GM10847 (cell line): ENCODE measurements around the gene FBXW12.

ENCODE experiments used
- POLR2A ChIP-seq: IDR thresholded peaks from 2 replicates; pipeline ENCODE4 v1.6.1; 2011; ENCODE audit not compliant: insufficient read length; ENCODE audit errors: extremely low read depth

The FBXW12 gene

DNA sequence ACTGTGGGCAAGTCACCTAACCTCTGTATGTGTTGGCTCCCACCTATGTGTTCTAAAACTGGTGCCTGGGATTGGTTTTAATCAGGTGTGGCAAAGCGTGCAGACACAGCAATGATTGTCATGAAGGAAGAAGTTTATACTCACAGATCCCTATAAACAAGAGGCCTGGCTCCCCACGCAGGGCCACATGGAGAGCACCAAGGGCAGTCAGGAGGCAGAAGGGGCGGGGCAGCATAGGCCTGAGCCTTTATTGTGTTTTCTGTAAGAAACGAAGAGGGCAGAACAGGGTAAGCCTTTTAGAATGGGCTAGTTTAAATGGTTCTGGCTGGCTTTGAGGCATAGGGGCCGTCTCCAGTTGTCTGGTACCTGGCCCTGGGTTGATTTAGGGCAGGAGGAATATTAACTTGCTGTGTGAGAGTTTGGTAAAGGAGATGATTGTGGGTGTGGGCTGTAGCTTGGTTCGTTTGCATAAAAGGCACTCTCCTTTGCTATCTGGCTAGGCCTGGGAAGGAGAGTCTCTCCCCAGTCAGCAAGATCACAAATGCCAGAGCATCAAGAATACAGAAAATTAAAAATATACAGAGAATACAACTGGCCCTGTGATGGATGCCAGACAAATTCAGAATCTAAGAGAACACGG lies 2.2 kb upstream of the FBXW12 start:
- TF ChIP-seq POLR2A, result no peak

DNA sequence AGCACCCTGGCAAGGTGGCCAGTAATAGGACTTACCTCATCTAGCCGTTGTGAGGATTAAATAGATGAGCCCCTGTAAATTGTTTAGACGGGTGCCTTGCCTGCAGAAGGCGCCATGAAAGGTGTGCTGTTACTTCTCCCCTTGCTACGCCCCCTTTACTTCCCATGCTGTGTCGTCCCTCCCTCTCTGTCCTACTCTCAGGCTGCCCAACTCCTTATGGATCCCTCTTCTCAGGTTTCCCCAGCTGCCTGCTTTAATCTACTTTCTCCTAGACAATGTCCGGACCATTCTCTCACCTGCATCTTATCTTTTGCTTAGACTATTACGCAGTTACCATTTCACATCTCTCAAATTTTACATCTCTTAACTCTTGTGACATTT lies 1.7 kb upstream of the FBXW12 start:
- TF ChIP-seq POLR2A, result no peak

DNA sequence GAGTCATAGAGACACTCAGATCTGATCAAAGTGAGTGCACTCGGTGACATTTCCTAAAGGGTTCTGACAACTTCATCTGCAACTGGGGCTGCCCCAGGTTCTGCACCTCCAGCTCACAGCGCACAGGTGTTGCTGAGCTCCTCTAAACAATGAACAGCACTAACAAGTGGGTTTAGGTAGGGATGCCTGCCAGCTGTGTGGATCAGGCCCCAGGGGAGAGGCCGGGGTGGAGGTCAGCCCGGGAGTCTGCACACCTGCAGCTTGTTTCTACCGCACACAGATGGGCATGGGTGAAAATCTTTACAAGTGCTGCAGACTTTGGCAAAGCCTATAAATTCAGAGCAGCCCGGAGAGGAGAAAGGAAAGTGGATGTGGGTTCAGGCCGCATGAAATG lies 355 bp downstream of the FBXW12 start:
- TF ChIP-seq POLR2A, result no peak

- TF ChIP-seq POLR2A, result no peak
These were observed 930 bp downstream of the FBXW12 start for GRCh38 chr3:48372862-48373435.

- TF ChIP-seq POLR2A, result no peak
These were observed 15.6 kb downstream of the FBXW12 start for GRCh38 chr3:48387634-48388033.

DNA sequence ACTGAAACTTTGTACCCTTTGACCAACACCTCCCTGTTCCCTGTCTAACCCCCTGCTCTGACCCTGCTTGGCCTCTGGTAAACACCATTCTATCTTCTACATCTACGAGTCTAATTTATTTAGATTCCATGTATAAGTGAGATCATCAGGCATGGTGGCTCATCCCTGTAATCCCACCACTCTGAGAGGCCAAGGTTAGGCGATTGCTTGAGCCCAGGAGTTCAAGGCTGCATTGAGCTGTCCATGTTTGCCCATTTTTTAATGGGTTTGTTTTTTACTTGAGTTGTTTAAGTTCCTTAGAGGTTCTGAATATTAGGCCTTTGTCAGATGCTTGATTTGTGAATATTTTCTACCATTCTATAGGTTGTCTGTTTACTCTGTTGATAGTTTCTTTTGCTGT lies 16.9 kb downstream of the FBXW12 start:
- no peak for TF ChIP-seq POLR2A

DNA sequence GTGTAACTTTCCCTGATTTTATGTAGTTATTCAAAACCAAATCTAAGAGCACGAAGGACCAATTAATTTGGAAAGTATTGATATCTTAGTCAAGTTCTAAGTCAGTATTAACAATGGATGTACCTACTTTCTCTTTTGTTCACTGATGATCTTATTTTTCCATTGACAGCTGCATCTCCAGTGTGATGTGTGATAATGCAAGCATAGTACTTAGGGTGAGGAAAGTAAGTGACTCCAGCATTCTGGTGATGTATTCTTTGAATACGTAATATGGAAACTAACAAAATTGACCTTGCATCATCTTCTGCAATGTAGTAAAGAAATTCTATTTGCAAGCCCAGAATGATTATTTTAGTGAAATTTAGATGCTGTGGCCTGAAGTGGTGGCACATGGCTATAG lies 22.4 kb downstream of the FBXW12 start:
- no peak for TF ChIP-seq POLR2A

DNA sequence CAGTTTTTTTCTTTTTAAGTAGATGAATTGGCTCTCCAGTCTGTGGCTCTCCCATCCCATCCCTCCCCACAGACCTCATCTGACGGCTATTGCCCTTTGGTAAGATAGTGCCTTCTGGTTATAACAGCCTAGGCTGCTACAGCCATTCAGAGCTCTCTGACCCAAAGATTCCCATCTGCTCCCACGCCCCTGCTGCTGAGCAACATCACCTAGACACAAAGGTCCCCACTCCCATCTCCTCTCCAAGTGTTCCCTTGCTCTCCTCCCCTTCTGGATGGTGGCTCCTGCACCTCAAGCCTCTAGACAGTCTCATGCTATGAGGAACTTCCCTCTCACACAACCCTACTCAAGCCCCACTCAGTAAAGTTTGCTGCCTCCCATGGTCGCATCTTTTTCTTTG lies 23.7 kb downstream of the FBXW12 start:
- no peak for TF ChIP-seq POLR2A

DNA sequence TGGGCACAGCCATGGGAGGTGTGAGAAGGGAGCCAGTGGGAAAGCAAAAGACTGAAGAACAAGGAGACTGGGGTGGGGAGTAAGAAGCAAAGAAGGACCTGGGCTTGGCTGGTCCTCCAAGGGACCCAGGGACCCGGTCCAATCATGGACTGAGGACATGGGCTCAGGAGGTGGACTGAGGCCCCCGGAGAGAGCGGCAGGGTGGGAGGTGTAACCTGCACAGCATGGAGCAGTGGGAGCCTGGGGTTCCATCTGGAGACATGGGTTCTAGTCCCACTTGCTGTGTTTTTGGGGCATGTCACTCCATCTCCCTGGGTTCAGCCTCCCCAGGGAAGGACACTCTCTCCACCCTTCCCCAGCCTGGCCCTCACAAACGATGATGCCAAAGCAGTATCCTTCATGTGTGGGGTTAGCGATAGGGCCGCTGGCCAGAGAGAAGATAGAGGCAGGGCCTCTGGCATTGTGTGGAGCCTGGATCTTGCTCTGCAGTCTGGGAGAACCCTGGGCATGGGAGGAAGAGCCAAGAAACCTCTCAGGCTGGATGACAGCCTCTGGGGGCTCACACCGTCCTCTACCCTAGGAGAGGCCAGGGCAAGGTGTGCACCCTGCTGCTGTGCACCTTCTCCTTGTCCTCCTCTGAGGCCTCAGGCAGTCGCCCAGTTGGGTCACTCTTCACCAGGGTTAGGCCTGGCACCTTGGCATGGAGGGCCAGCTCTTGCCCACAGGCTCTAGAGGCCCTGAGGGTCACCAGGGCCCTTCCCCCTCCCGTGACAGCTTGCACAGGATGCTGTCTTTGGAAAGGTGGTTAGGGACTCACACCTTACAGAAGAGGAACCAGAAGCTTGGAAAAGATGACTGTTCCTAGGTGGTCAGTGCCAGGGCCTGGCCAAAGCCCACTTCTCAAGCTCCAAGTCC lies 26.0 kb downstream of the FBXW12 start:
- no peak for TF ChIP-seq POLR2A

- no peak for TF ChIP-seq POLR2A
These were observed 26.8 kb downstream of the FBXW12 start for GRCh38 chr3:48398701-48399386.

DNA sequence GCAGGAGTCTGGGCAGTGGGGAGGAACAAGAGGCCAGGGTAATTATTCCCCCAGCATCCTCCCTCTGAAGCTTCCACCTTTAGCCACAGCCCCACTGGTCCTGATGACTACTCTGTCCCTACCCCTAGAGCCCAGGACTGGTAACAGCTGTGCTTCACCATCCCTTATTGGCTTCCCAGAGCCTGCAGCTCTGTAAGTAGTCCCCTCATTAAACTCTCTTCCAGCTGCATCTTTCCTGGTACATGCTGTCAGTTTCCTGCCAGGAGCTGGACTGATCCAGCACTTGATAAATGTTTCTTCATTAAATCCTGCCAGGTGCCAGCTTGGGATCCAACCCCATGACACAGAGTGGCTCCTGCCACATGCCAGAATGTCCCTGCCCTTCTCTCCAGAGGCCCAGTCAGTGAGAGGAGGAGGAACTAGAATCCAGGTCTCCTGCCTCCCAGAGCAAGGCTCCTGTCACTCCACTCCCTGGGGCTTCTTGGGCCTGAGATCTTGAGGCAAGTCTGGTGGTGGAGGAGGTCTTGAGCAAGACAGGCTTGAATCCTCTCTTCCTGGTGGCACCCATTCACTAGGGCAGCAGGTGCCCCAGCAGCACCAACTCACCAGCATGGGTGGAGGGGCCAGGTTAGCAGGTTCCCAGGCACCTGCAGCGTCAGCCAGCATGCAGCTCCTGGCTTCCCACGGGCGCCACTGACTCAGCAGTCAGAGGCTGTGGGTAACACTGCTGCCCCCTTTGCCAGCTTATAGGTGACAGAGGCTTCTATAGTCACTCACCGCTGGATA lies 27.6 kb downstream of the FBXW12 start:
- no peak for TF ChIP-seq POLR2A

GRCh38 chr3:48400824-48401433 lies 28.9 kb downstream of the FBXW12 start:
- no peak for TF ChIP-seq POLR2A

GRCh38 chr3:48402281-48402732 lies 30.3 kb downstream of the FBXW12 start:
- no peak for TF ChIP-seq POLR2A

GRCh38 chr3:48402907-48403306 lies 30.9 kb downstream of the FBXW12 start:
- TF ChIP-seq POLR2A, result no peak
